SK-N-SH treated with all-trans-retinoic acid at 6 μM for 48 hours (cell line): Measurements from ENCODE around the gene IL15.

Experiments used
- ARNTL ChIP-seq: fragments of 450-650 bp; formaldehyde crosslinking; IDR thresholded peaks from 2 replicates; pipeline ENCODE4 v1.5.0; 2020; ENCODE audit warnings: low read depth, mild to moderate bottlenecking, moderate library complexity, borderline replicate concordance
- BACH2 ChIP-seq: fragments of 250-450 bp; sonication (Bioruptor Pico); IDR thresholded peaks from 2 replicates; pipeline ENCODE4 v1.9.0; 2021; ENCODE audit warnings: mild to moderate bottlenecking, borderline replicate concordance
- CSRNP3 ChIP-seq: fragments of 250-450 bp; sonication (Bioruptor Pico); IDR thresholded peaks from 2 replicates; pipeline ENCODE4 v1.5.1; 2021; ENCODE audit warnings: mild to moderate bottlenecking, moderate library complexity
- OSR1 ChIP-seq: fragments of 250-450 bp; sonication (Bioruptor Pico); IDR thresholded peaks from 2 replicates; pipeline ENCODE4 v1.8.0; 2022; ENCODE audit warnings: moderate library complexity, mild to moderate bottlenecking, inconsistent platforms
- SNAI2 ChIP-seq: fragments of 250-450 bp; sonication (Bioruptor Pico); IDR thresholded peaks from 2 replicates; pipeline ENCODE4 v1.5.0; 2020; ENCODE audit warnings: mild to moderate bottlenecking, moderate library complexity
- TCF4 ChIP-seq: fragments of 250-450 bp; sonication (Bioruptor Pico); IDR thresholded peaks from 2 replicates; pipeline ENCODE4 v1.8.0; 2021; ENCODE audit warnings: mild to moderate bottlenecking, moderate library complexity, borderline replicate concordance
- TOX ChIP-seq: fragments of 250-450 bp; sonication (Bioruptor Pico); IDR thresholded peaks from 2 replicates; pipeline ENCODE4 v1.8.0; 2021; ENCODE audit warnings: mild to moderate bottlenecking, moderate library complexity, borderline replicate concordance
- ZFP3 ChIP-seq: fragments of 250-450 bp; sonication (Bioruptor Pico); IDR thresholded peaks from 2 replicates; pipeline ENCODE4 v1.5.0; 2020; ENCODE audit warnings: mild to moderate bottlenecking, moderate library complexity
- ZFP30 ChIP-seq: fragments of 450-650 bp; formaldehyde crosslinking; IDR thresholded peaks from 2 replicates; pipeline ENCODE4 v1.5.0; 2022; ENCODE audit warnings: mild to moderate bottlenecking, moderate library complexity
- ZNF565 ChIP-seq: fragments of 450-650 bp; formaldehyde crosslinking; conservative IDR thresholded peaks from 2 replicates; pipeline ENCODE4 v1.5.0; 2020; ENCODE audit warnings: low read depth, mild to moderate bottlenecking, moderate library complexity
- TF ChIP-seq, protein P1 (sequence below): fragments of 250-450 bp; sonication (Bioruptor Pico); IDR thresholded peaks from 2 replicates; pipeline ENCODE4 v1.8.0; 2020; ENCODE audit warnings: mild to moderate bottlenecking, moderate library complexity, borderline replicate concordance
- TF ChIP-seq, protein P2 (sequence below): fragments of 250-450 bp; sonication (Bioruptor Pico); IDR thresholded peaks from 2 replicates; pipeline ENCODE4 v1.8.0; 2021; ENCODE audit warnings: low read depth, mild to moderate bottlenecking, moderate library complexity, borderline replicate concordance
- TF ChIP-seq, protein P3 (sequence below): fragments of 250-450 bp; sonication (Bioruptor Pico); IDR thresholded peaks from 2 replicates; pipeline ENCODE4 v1.5.1; 2020; ENCODE audit warnings: low read depth, mild to moderate bottlenecking, moderate library complexity

DNA sequence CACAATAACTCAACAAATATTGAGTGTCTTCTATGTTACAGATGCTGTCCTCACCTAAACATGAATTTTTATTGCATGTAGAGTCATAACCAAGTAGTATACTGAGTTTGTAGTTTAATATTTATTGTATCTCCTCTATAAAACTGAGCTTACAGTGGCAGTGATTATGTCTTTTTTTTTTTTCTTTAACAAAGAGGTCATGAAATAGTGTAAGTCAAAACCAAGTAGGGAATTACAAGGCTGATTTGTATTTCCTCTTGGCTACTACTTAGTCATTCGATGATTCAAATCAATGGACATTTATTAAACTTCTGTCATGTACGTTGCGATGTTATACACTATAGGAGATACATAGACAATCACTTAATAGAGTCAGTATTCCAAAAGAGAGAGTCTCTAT is 48.4 kb downstream of the IL15 start:
- no peak for TF ChIP-seq ZFP3 (CRISPR knock-in tag)
- no peak for TF ChIP-seq ZNF565 (CRISPR knock-in tag)
- no peak for TF ChIP-seq TCF4 (CRISPR knock-in tag)
- no peak for TF ChIP-seq ZFP30 (CRISPR knock-in tag)
- TF ChIP-seq BACH2 (CRISPR knock-in tag), result no peak
- TF ChIP-seq, protein P1, sequence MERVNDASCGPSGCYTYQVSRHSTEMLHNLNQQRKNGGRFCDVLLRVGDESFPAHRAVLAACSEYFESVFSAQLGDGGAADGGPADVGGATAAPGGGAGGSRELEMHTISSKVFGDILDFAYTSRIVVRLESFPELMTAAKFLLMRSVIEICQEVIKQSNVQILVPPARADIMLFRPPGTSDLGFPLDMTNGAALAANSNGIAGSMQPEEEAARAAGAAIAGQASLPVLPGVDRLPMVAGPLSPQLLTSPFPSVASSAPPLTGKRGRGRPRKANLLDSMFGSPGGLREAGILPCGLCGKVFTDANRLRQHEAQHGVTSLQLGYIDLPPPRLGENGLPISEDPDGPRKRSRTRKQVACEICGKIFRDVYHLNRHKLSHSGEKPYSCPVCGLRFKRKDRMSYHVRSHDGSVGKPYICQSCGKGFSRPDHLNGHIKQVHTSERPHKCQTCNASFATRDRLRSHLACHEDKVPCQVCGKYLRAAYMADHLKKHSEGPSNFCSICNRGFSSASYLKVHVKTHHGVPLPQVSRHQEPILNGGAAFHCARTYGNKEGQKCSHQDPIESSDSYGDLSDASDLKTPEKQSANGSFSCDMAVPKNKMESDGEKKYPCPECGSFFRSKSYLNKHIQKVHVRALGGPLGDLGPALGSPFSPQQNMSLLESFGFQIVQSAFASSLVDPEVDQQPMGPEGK (CRISPR knock-in tag), result no peak
- no peak for TF ChIP-seq ARNTL (CRISPR knock-in tag)
- TF ChIP-seq CSRNP3 (CRISPR knock-in tag), result no peak
- TF ChIP-seq, protein P2, sequence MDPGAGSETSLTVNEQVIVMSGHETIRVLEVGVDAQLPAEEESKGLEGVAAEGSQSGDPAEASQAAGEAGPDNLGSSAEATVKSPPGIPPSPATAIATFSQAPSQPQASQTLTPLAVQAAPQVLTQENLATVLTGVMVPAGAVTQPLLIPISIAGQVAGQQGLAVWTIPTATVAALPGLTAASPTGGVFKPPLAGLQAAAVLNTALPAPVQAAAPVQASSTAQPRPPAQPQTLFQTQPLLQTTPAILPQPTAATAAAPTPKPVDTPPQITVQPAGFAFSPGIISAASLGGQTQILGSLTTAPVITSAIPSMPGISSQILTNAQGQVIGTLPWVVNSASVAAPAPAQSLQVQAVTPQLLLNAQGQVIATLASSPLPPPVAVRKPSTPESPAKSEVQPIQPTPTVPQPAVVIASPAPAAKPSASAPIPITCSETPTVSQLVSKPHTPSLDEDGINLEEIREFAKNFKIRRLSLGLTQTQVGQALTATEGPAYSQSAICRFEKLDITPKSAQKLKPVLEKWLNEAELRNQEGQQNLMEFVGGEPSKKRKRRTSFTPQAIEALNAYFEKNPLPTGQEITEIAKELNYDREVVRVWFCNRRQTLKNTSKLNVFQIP (CRISPR knock-in tag), result no peak
- TF ChIP-seq OSR1 (CRISPR knock-in tag), result no peak
- no peak for TF ChIP-seq TOX (CRISPR knock-in tag)
- no peak for TF ChIP-seq SNAI2 (CRISPR knock-in tag)
- TF ChIP-seq, protein P3, sequence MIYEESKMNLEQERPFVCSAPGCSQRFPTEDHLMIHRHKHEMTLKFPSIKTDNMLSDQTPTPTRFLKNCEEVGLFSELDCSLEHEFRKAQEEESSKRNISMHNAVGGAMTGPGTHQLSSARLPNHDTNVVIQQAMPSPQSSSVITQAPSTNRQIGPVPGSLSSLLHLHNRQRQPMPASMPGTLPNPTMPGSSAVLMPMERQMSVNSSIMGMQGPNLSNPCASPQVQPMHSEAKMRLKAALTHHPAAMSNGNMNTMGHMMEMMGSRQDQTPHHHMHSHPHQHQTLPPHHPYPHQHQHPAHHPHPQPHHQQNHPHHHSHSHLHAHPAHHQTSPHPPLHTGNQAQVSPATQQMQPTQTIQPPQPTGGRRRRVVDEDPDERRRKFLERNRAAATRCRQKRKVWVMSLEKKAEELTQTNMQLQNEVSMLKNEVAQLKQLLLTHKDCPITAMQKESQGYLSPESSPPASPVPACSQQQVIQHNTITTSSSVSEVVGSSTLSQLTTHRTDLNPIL (CRISPR knock-in tag), result no peak
